Endothelial cell of umbilical vein (primary cell): ENCODE data around the gene GRID2. TPM values are rescaled to one million over a fixed set of nuclear protein-coding genes. Genes with fewer than 3 reads are reported as not detected.

Source experiments
- BruUV-seq: library from RNA; stranded (reverse); fragments of 400-500 nt; replicated peaks from 2 replicates; lab custom pipeline; 2021; lab: Mats Ljungman, UMichigan
- CTCF ChIA-PET: fragments of 300-600, 350-600 bp; sonication (Branson Sonifier 250); formaldehyde crosslinking; loops from one replicate; lab custom pipeline; 2021; ENCODE audit warnings: antibody characterized with exemption, inconsistent platforms; lab: Charles Lee
- POLR2A ChIA-PET: fragments of 300-600, 350-600 bp; sonication (Branson Sonifier 250); formaldehyde crosslinking; loops from one replicate; lab custom pipeline; 2021; ENCODE audit warnings: antibody characterized with exemption, inconsistent platforms; lab: Charles Lee
- DNase-seq: peaks from one replicate; pipeline ENCODE4 v3.0.0-alpha.2; 2011; ENCODE audit warnings: low read depth, low spot score
- FAIRE-seq: peaks from 2 replicates; lab custom pipeline; 2011; peaks lifted over from hg19 to GRCh38; lab: Jason Lieb, UNC
- H2AFZ ChIP-seq: 2 replicates; pipeline ENCODE4 v1.6.0; 2012; ENCODE audit warnings: low read depth, low read length, control low read depth, inconsistent platforms
- H3K27ac ChIP-seq: 2 replicates; pipeline ENCODE4 v1.5.1; 2011; ENCODE audit warnings: low read depth, mild to moderate bottlenecking, control low read depth, low read length, moderate library complexity; ENCODE audit not compliant: insufficient read depth
- H3K27me3 ChIP-seq, 2 experiments: 2 replicates each; pipeline versions ENCODE4 v1.6.0 to v1.6.1; 2011; ENCODE audit warnings: low read length in 2 of 2, mixed read lengths in 1 of 2; ENCODE audit not compliant: control insufficient read depth in 2 of 2, insufficient read depth in 2 of 2
- H3K36me3 ChIP-seq, 2 experiments: 2 replicates in 1 of 2; 3 replicates in 1 of 2; pipeline ENCODE4 v1.5.1; 2011; ENCODE audit warnings: low read length in 2 of 2, mild to moderate bottlenecking in 1 of 2, moderate library complexity in 1 of 2; ENCODE audit not compliant: control insufficient read depth in 2 of 2, insufficient read depth in 2 of 2; ENCODE audit errors: extremely low read depth in 1 of 2
- H3K4me1 ChIP-seq: 3 replicates; pipeline ENCODE4 v1.5.1; 2011; ENCODE audit warnings: mild to moderate bottlenecking, low read length; ENCODE audit not compliant: control insufficient read depth, insufficient read depth; ENCODE audit errors: extremely low read depth
- H3K4me2 ChIP-seq: 2 replicates; pipeline ENCODE4 v1.6.1; 2011; ENCODE audit warnings: low read length, control low read depth, mixed read lengths; ENCODE audit not compliant: insufficient read depth
- H3K4me3 ChIP-seq, 3 experiments: fragments of 200-600 bp in 1 of 3; sonication (generic), shearing (Covaris generic) in 1 of 3; replicated peaks in 1 of 3; 2 replicates each; pipeline ENCODE4 v1.5.1; 2011 to 2016; ENCODE audit warnings: control low read depth in 3 of 3, low read length in 3 of 3, mild to moderate bottlenecking in 2 of 3, inconsistent platforms in 1 of 3, low read depth in 1 of 3, moderate library complexity in 1 of 3; ENCODE audit not compliant: insufficient read depth in 1 of 3
- H3K79me2 ChIP-seq: 2 replicates; pipeline ENCODE4 v1.6.0; 2012; ENCODE audit warnings: low read length, inconsistent platforms; ENCODE audit not compliant: control insufficient read depth, insufficient read depth
- H3K9ac ChIP-seq: replicated peaks from 2 replicates; pipeline ENCODE3; 2011; ENCODE audit warnings: low read length, control low read depth; ENCODE audit not compliant: insufficient read depth; ENCODE audit errors: extremely low read depth
- H3K9me1 ChIP-seq: replicated peaks from 3 replicates; pipeline ENCODE4 v1.6.0; 2011; ENCODE audit warnings: mild to moderate bottlenecking, low read length; ENCODE audit not compliant: control insufficient read depth, insufficient read depth; ENCODE audit errors: extremely low read depth
- H3K9me3 ChIP-seq: replicated peaks from 2 replicates; pipeline ENCODE4 v1.5.1; 2012; ENCODE audit warnings: low read length, inconsistent platforms; ENCODE audit not compliant: control insufficient read depth, insufficient read depth
- H4K20me1 ChIP-seq: replicated peaks from 2 replicates; pipeline ENCODE3; 2011; ENCODE audit warnings: mild to moderate bottlenecking, low read length; ENCODE audit not compliant: control insufficient read depth, insufficient read depth; ENCODE audit errors: extremely low read depth
- EZH2 ChIP-seq: IDR thresholded peaks from 2 replicates; pipeline ENCODE4 v1.6.1; 2012; ENCODE audit warnings: borderline replicate concordance, low read depth, mild to moderate bottlenecking, moderate library complexity, low read length, inconsistent platforms; ENCODE audit not compliant: severe bottlenecking
- GATA2 ChIP-seq: IDR thresholded peaks from 2 replicates; pipeline ENCODE4 v1.7.0; 2011; ENCODE audit warnings: low read depth, mild to moderate bottlenecking, moderate library complexity, mixed read lengths, low read length; ENCODE audit not compliant: insufficient read length, insufficient read depth
- JUN ChIP-seq: IDR thresholded peaks from 2 replicates; pipeline ENCODE4 v1.6.1; 2011; ENCODE audit warnings: borderline replicate concordance, low read depth; ENCODE audit not compliant: insufficient read length, insufficient read depth
- MYC ChIP-seq: IDR thresholded peaks from one replicate; pipeline ENCODE4 v1.6.1; 2011; ENCODE audit warnings: mild to moderate bottlenecking, low read depth, low read length
- POLR2A ChIP-seq: IDR thresholded peaks from 2 replicates; pipeline ENCODE4 v1.6.1; 2012; ENCODE audit warnings: low read depth, mild to moderate bottlenecking, control low read depth, low read length
- POLR2AphosphoS5 ChIP-seq: IDR thresholded peaks from 2 replicates; pipeline ENCODE4 v1.6.1; 2012; ENCODE audit warnings: low read depth, mild to moderate bottlenecking, control low read depth, low read length, moderate library complexity; ENCODE audit not compliant: insufficient read depth
- dilution Hi-C: fragments of 300-500 bp; cut with MboI; formaldehyde crosslinking; loops from one replicate; pipeline ENCODE4 v1.15.0; 2019; ENCODE audit warnings: low sequenced_read_pairs; ENCODE audit not compliant: extremely low pct_ligation_motif_present
- intact Hi-C: fragments of 100-400 bp; cut with micrococcal nuclease; formaldehyde crosslinking; loops from one replicate; pipeline ENCODE4 v1.10.0; 2022
- polyA plus RNA-seq, 4 experiments: library from polyadenylated mRNA; depleted of rRNA in 3 of 4; stranded (reverse) in 3 of 4; unstranded in 1 of 4; fragments of >200 nt; gene quantifications; 2 replicates each; pipeline versions ENCODE4 v1.2.1 to v1.2.3, GENCODE V29; 2011 to 2012; ENCODE audit warnings: missing spikeins in 1 of 4
- total RNA-seq: library from RNA; stranded (reverse); gene quantifications from 2 replicates; pipeline ENCODE4 v1.2.3, GENCODE V29; 2021
- TF ChIP-seq, protein P1 (sequence below): IDR thresholded peaks from 2 replicates; pipeline ENCODE4 v1.6.1; 2011; ENCODE audit not compliant: insufficient read depth, insufficient read length
- TF ChIP-seq, protein P2 (sequence below), 2 donors: IDR thresholded peaks; 1 replicate in 1 of 2; 2 replicates in 1 of 2; pipeline ENCODE4 v1.5.1; 2011; ENCODE audit warnings: low read length in 2 of 2, mild to moderate bottlenecking in 2 of 2, moderate library complexity in 2 of 2, control low read depth in 1 of 2, inconsistent platforms in 1 of 2, low read depth in 1 of 2; ENCODE audit not compliant: insufficient read depth in 1 of 2; ENCODE audit errors: extremely low read depth in 1 of 2

Gene GRID2
- total and polyA plus RNA-seq, 2 donors (not counting 3 experiments of a cell fraction or from before 2014, with no cell fraction given) = not detected

- intact Hi-C loops = no loop called here
- dilution Hi-C loops = no loop called here
- POLR2A ChIA-PET = no interaction called here
- BruUV-seq = no TSS peak
- Histone ChIP-seq H3K4me3 (no peak overlapping the region), H3K27ac (no peak overlapping the region), H3K4me2 (no peak overlapping the region), H3K36me3 (no peaks in the 10 kb centered on the region), H3K9ac (no peak overlapping the region), H3K9me3 (no peaks in the 10 kb centered on the region), H3K79me2 (no peaks in the 10 kb centered on the region), H3K4me1 (no peaks in the 10 kb centered on the region), H2AFZ (no peak overlapping the region), H3K27me3 (no peaks in the 10 kb centered on the region), H4K20me1 (no peaks in the 10 kb centered on the region), H3K9me1 (no peaks in the 10 kb centered on the region)
- FAIRE-seq (no peak), DNase-seq (no peak)
- TF ChIP-seq, protein P1, sequence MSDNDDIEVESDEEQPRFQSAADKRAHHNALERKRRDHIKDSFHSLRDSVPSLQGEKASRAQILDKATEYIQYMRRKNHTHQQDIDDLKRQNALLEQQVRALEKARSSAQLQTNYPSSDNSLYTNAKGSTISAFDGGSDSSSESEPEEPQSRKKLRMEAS = no peak
- TF ChIP-seq POLR2AphosphoS5 = no peak
- no peak for TF ChIP-seq JUN
- no peak for TF ChIP-seq MYC
- TF ChIP-seq GATA2 = no peak
- TF ChIP-seq POLR2A = no peak
- TF ChIP-seq EZH2 = no peak
- TF ChIP-seq, protein P2, sequence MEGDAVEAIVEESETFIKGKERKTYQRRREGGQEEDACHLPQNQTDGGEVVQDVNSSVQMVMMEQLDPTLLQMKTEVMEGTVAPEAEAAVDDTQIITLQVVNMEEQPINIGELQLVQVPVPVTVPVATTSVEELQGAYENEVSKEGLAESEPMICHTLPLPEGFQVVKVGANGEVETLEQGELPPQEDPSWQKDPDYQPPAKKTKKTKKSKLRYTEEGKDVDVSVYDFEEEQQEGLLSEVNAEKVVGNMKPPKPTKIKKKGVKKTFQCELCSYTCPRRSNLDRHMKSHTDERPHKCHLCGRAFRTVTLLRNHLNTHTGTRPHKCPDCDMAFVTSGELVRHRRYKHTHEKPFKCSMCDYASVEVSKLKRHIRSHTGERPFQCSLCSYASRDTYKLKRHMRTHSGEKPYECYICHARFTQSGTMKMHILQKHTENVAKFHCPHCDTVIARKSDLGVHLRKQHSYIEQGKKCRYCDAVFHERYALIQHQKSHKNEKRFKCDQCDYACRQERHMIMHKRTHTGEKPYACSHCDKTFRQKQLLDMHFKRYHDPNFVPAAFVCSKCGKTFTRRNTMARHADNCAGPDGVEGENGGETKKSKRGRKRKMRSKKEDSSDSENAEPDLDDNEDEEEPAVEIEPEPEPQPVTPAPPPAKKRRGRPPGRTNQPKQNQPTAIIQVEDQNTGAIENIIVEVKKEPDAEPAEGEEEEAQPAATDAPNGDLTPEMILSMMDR (IDR thresholded peaks at IDR 0.05; ENCODE audit: extremely low read depth in 1 of 2, insufficient read depth in 1 of 2, low read depth in 1 of 2, low read length in 2 of 2) = no peak
- CTCF ChIA-PET = no interaction called here
Observed at GRCh38 chr4:93461541-93461940, 1157.8 kb downstream of the GRID2 start.
